Mesothelial cell of epicardium (in vitro differentiated cells): ENCODE measurements around the gene ZBTB4. TPM values are rescaled to one million over a fixed set of nuclear protein-coding genes. Genes with fewer than 3 reads are reported as not detected.

ENCODE experiments used
- DNase-seq, 2 experiments: peaks; one replicate each; pipeline ENCODE4 v3.0.0; 2021; ENCODE audit warnings: low spot score in 2 of 2; ENCODE audit not compliant: unreplicated experiment in 2 of 2
- H3K27ac Mint-ChIP-seq: 2 replicates; pipeline ENCODE4 v1.8.0; 2021; ENCODE audit warnings: mixed read lengths
- H3K27me3 Mint-ChIP-seq: 2 replicates; pipeline ENCODE4 v1.8.0; 2021; ENCODE audit warnings: low read depth, mixed read lengths
- H3K36me3 Mint-ChIP-seq: 2 replicates; pipeline ENCODE4 v1.8.0; 2021; ENCODE audit warnings: mixed read lengths
- H3K4me1 Mint-ChIP-seq: 2 replicates; pipeline ENCODE4 v1.8.0; 2021; ENCODE audit warnings: mixed read lengths
- H3K4me3 Mint-ChIP-seq: 2 replicates; pipeline ENCODE4 v1.8.0; 2021; ENCODE audit warnings: mild to moderate bottlenecking, moderate library complexity, mixed read lengths
- H3K9me3 Mint-ChIP-seq: 2 replicates; pipeline ENCODE4 v1.8.0; 2021; ENCODE audit warnings: mixed read lengths
- total RNA-seq: library from RNA; stranded (reverse); gene quantifications from 3 replicates; pipeline ENCODE4 v1.2.1, GENCODE V29; 2021
- TF ChIP-seq, protein P1 (sequence below): fragments of 200-600 bp; sonication (generic); IDR thresholded peaks from one replicate; pipeline ENCODE4 v1.5.0; 2021; ENCODE audit warnings: antibody characterized with exemption; ENCODE audit not compliant: unreplicated experiment

The ZBTB4 gene
- total RNA-seq, 1 donor from 2014 or later: 39.7 TPM

GRCh38 chr17:7440113-7440833 lies 39.2 kb downstream of the ZBTB4 start:
- Mint-ChIP-seq H3K4me1 (peaks cover 62% of the 10 kb centered on the region), H3K27me3 (peaks cover 39% of the 10 kb centered on the region), H3K9me3 (no peaks in the 10 kb centered on the region), H3K27ac (peak overlapping the region; percentile 95), H3K4me3 (peak overlapping the region; percentile 94), H3K36me3 (no peaks in the 10 kb centered on the region)
- TF ChIP-seq, protein P1, sequence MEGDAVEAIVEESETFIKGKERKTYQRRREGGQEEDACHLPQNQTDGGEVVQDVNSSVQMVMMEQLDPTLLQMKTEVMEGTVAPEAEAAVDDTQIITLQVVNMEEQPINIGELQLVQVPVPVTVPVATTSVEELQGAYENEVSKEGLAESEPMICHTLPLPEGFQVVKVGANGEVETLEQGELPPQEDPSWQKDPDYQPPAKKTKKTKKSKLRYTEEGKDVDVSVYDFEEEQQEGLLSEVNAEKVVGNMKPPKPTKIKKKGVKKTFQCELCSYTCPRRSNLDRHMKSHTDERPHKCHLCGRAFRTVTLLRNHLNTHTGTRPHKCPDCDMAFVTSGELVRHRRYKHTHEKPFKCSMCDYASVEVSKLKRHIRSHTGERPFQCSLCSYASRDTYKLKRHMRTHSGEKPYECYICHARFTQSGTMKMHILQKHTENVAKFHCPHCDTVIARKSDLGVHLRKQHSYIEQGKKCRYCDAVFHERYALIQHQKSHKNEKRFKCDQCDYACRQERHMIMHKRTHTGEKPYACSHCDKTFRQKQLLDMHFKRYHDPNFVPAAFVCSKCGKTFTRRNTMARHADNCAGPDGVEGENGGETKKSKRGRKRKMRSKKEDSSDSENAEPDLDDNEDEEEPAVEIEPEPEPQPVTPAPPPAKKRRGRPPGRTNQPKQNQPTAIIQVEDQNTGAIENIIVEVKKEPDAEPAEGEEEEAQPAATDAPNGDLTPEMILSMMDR: no peak
- DNase-seq: peak in 1 of 2 experiments; percentile 79

DNA sequence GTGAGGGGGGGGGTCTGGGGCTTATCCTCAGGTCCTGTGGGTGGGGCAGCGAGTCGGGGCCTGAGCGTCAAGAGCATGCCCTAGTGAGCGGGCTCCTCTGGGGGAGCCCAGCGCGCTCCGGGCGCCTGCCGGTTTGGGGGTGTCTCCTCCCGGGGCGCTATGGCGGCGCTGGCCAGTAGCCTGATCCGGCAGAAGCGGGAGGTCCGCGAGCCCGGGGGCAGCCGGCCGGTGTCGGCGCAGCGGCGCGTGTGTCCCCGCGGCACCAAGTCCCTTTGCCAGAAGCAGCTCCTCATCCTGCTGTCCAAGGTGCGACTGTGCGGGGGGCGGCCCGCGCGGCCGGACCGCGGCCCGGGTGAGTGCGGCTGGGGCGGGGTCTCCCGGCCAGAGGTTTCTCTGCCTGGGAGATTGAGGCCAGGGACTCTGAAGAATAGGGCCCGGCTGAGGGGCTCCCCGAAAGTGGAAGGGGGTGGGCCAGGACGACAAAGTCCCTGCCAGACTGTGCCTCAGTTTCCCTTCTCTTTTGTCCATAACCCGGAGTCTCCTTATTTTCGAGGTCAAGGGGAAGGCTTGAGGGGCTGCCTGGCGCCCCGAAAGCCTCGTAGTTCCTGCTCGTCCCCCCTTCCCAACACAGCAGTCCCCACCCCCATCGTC lies 39.8 kb downstream of the ZBTB4 start, which contains the start of gene FGF11:
FGF11 (plus strand) TSS at position 51 of the 651 bp plus-strand sequence; CDS start at position 160, 109 bp downstream.
- peak within 1 kb of the TSS; percentile 94 for H3K4me3 Mint-ChIP-seq
- no peaks in the 10 kb centered on the region for H3K9me3 Mint-ChIP-seq
- H3K27ac Mint-ChIP-seq: peak within 1 kb of the TSS; percentile 95
- peaks cover 56% of the 10 kb centered on the region for H3K4me1 Mint-ChIP-seq
- DNase-seq: peak in 1 of 2 experiments; percentile 48
- H3K36me3 Mint-ChIP-seq: no peaks in the 10 kb centered on the region
- H3K27me3 Mint-ChIP-seq: peaks cover 38% of the 10 kb centered on the region
- TF ChIP-seq, protein P1: no peak

GRCh38 chr17:7438656-7439460 lies 40.6 kb downstream of the ZBTB4 start:
- peaks cover 38% of the 10 kb centered on the region for H3K27me3 Mint-ChIP-seq
- DNase-seq: no peak
- TF ChIP-seq, protein P1: no peak
- H3K4me3 Mint-ChIP-seq: peak overlapping the region; percentile 83
- H3K4me1 Mint-ChIP-seq: peaks cover 51% of the 10 kb centered on the region
- no peaks in the 10 kb centered on the region for H3K36me3 Mint-ChIP-seq
- H3K9me3 Mint-ChIP-seq: no peaks in the 10 kb centered on the region
- H3K27ac Mint-ChIP-seq: peak overlapping the region; percentile 66

DNA sequence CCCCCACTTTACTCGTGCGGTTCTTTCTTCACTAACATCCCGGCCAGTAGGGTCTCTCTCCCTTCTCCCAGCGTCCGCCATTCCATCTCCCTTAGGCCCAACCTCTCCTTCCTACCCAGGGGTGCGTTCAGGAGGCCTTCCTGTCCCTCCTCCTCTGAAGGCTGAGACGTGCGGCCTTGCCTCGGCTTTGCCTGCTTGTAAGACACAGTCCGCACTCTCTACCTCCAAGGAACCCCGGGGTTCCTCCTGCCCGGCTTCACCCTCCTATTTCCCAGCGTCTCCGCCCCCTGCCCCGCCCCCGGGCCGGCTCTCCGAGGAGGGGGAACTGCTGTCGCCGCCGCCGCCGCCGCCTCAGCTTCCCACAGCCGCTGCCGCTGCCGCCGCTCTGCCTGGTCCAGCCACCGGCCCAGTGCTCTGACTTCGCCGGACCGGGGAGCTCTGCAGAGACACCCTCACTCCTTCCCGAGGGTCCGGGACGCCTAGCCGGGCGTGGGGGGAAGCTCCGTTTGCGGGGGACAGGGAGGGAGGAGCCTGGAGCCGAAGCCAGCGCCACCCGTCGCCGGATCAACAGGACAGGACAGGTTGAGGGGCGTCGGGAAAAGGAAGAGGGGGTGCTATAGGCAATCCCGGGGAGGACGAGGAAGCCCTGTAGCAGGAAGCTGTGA lies 41.3 kb downstream of the ZBTB4 start:
- TF ChIP-seq, protein P1: no peak
- Mint-ChIP-seq H3K27me3 (peaks cover 38% of the 10 kb centered on the region), H3K9me3 (no peaks in the 10 kb centered on the region), H3K27ac (peak overlapping the region; percentile 90), H3K36me3 (no peaks in the 10 kb centered on the region), H3K4me3 (peak overlapping the region; percentile 83), H3K4me1 (peaks cover 48% of the 10 kb centered on the region)
- DNase-seq: peak in 1 of 2 experiments; percentile 83

DNA sequence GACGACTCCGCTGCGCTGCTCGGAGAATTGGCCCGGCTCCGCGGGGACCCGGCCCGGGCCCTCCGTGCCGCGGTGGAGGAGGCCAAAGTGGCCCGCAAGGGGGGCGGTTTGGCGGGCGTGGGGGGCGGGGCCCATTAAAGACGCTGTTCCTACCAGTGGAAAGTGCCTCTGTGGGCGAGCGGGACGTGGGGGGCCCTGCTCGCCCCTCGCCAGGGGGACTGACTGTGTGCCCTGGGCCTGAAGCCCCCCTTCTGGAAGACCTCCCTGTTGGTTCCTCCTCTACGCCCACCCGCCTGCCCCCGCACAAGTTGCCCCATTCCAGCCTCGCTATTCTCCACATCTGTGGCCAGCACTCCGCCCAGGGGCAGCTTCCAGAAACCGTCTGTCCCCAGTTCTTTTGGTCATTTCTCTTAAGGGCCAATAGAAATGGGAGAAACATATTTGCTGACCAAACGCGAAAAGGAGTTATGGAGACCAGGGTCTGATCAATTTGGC lies 42.0 kb downstream of the ZBTB4 start:
- Mint-ChIP-seq H3K27me3 (peaks cover 38% of the 10 kb centered on the region), H3K4me1 (peaks cover 47% of the 10 kb centered on the region), H3K36me3 (no peaks in the 10 kb centered on the region), H3K27ac (peak overlapping the region; percentile 90), H3K4me3 (peak overlapping the region; percentile 83), H3K9me3 (no peaks in the 10 kb centered on the region)
- DNase-seq: no peak
- TF ChIP-seq, protein P1: no peak
